Measurements from ENCODE around the gene CTCF.

Gene CTCF

DNA sequence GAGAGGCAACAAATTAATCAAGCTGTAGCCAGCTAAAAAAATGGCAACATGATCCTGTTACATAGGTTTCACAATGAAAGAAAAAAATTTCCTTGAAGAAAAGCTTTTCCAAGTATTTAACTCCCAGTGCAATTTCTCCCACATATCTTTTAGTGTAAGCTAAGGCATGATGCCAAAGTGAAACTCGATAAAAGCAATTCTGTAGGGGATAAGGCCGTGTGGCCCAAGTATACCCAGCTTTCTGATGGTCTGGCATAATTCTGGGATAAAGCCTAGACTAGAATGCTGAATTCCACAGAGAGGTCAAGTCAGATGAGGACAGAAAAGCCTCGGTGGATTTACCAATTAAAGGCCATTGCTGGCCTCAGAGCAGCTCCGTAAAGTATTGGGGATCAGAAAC lies 36.2 kb downstream of the CTCF start:
- no peak for DNase-seq (ENCODE audit: low read depth, low spot score)
- ChIA-PET POLR2A (no interaction called here), CTCF (interaction anchor here (1.6 to 2.3 kb wide), 3 partner anchors 36 to 62 kb away, joined by 3 to 7 read pairs (median 6); partner anchors contain the start of genes ACD and CTCF)
- H3K4me3 ChIP-seq (ENCODE audit: low read depth, low read length), result no peak overlapping the region
- TF ChIP-seq CTCF (IDR thresholded peaks at IDR 0.05; ENCODE audit: insufficient read depth, low read length, missing control alignments), result no peak

GRCh38 chr16:67605641-67606040 lies 43.3 kb downstream of the CTCF start:
- ChIA-PET POLR2A (no interaction called here), CTCF (no interaction called here)
- TF ChIP-seq CTCF (IDR thresholded peaks at IDR 0.05; ENCODE audit: insufficient read depth, low read length, missing control alignments), result no peak
- H3K4me3 ChIP-seq (ENCODE audit: low read depth, low read length), result no peak overlapping the region
- DNase-seq (ENCODE audit: low read depth, low spot score), result no peak

GRCh38 chr16:67606632-67607031 lies 44.3 kb downstream of the CTCF start:
- POLR2A ChIA-PET, result no interaction called here

DNA sequence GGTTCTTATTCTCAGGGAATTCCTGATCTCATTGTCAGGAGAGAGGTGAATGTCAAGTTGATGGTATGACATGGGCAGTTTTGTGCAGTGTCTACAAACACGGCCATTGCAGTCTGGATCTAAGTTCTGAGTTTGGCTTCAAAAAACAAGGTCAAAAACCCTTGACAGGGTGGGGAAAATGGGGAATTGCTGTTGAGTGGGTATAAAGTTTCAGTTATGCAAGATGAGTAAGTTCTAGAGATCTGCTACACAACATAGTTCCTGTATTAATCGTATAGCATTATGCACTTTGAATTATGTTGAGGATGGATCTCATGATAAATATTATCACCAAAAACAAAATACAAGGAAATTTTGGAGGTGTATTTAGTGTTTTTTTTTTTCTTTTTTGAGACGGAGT lies 46.0 kb downstream of the CTCF start:
- DNase-seq (ENCODE audit: low read depth, low spot score), result no peak
- TF ChIP-seq CTCF (IDR thresholded peaks at IDR 0.05; ENCODE audit: insufficient read depth, low read length, missing control alignments), result no peak
- ChIA-PET CTCF (no interaction called here), POLR2A (no interaction called here)
- H3K4me3 ChIP-seq (ENCODE audit: low read depth, low read length), result no peak overlapping the region

More at GRCh38 chr16:67606632-67607031, 44.3 kb downstream of the CTCF start:
- CTCF ChIA-PET, result interaction anchor here (1.4 kb wide), 1 partner anchor 44 kb away, joined by 5 read pairs; the partner anchor contains the start of gene CTCF
- no peak for TF ChIP-seq CTCF (IDR thresholded peaks at IDR 0.05; ENCODE audit: insufficient read depth, low read length, missing control alignments)
- H3K4me3 ChIP-seq (ENCODE audit: low read depth, low read length), result no peak overlapping the region
- no peak for DNase-seq (ENCODE audit: low read depth, low spot score)

DNA sequence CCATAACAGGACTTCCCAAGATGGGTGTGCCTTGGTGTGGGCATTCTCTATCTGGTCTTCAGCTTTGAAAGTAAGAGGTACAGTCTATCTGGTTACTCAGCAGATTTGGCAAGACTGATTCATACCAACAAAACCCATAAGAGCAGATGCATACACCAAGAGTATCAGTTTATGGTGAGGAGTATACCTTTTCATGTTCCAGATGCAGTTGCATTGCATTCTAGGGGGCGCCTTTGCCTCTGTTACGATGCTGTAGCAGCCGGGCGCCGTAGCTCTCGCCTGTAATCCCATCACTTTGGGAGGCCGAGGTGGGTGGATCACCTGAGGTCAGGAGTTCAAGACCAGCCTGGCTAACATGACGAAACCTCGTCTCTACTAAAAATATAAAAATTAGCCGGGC lies 51.5 kb downstream of the CTCF start:
- DNase-seq (ENCODE audit: low read depth, low spot score), result no peak
- ChIA-PET POLR2A (no interaction called here), CTCF (interaction anchor here (0.8 to 3.0 kb wide), 4 partner anchors 13 to 67 kb away, joined by 3 to 14 read pairs (median 4); partner anchors contain the start of gene CARMIL2)
- H3K4me3 ChIP-seq (ENCODE audit: low read depth, low read length), result no peak overlapping the region
- no peak for TF ChIP-seq CTCF (IDR thresholded peaks at IDR 0.05; ENCODE audit: insufficient read depth, low read length, missing control alignments)

- DNase-seq (ENCODE audit: low read depth, low spot score), result no peak
- no peak for TF ChIP-seq CTCF (IDR thresholded peaks at IDR 0.05; ENCODE audit: insufficient read depth, low read length, missing control alignments)
- H3K4me3 ChIP-seq (ENCODE audit: low read depth, low read length), result no peak overlapping the region
- POLR2A ChIA-PET, result no interaction called here
- CTCF ChIA-PET, result interaction anchor here (1.5 to 1.6 kb wide), 2 partner anchors 10 to 107 kb away, joined by 3 to 5 read pairs; no protein-coding TSS in a partner anchor
Observed at GRCh38 chr16:67628216-67628615, 65.9 kb downstream of the CTCF start.

Measured in AG04449 (cell line).